PC-9 (cell line): ENCODE data around the gene ATXN2L.

Experiments
- EZH2 ChIP-seq: fragments of 200-600 bp; sonication (generic); IDR thresholded peaks from 2 replicates; pipeline ENCODE4 v1.8.0; 2017; ENCODE audit warnings: antibody characterized with exemption, low read depth
- TF ChIP-seq, protein P1 (sequence below): fragments of 200-600 bp; sonication (generic); conservative IDR thresholded peaks from 2 replicates; pipeline ENCODE4 v1.6.1; 2017; ENCODE audit warnings: mixed run types, antibody characterized with exemption, mild to moderate bottlenecking, moderate library complexity

- TF ChIP-seq, protein P1, sequence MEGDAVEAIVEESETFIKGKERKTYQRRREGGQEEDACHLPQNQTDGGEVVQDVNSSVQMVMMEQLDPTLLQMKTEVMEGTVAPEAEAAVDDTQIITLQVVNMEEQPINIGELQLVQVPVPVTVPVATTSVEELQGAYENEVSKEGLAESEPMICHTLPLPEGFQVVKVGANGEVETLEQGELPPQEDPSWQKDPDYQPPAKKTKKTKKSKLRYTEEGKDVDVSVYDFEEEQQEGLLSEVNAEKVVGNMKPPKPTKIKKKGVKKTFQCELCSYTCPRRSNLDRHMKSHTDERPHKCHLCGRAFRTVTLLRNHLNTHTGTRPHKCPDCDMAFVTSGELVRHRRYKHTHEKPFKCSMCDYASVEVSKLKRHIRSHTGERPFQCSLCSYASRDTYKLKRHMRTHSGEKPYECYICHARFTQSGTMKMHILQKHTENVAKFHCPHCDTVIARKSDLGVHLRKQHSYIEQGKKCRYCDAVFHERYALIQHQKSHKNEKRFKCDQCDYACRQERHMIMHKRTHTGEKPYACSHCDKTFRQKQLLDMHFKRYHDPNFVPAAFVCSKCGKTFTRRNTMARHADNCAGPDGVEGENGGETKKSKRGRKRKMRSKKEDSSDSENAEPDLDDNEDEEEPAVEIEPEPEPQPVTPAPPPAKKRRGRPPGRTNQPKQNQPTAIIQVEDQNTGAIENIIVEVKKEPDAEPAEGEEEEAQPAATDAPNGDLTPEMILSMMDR = no peak
- no peak for TF ChIP-seq EZH2
These were observed 13.9 kb downstream of the ATXN2L start for GRCh38 chr16:28836761-28837064.
